HT-29 (cell line): ENCODE results near the gene CEP135. TPM values are rescaled to one million over a fixed set of nuclear protein-coding genes. Genes with fewer than 3 reads are reported as not detected.
"Not testable (repeated sequence)": the region's sequence is repeated elsewhere in the genome, so short reads cannot be mapped to it uniquely, and the experiment has no call there.

Experiments
- DNase-seq: peaks from one replicate; pipeline ENCODE4 v3.0.0-alpha.2; 2015; ENCODE audit warnings: low spot score
- total RNA-seq: library from RNA; depleted of rRNA; stranded (reverse); fragments of >200 nt; shearing (Covaris generic); gene quantifications from 2 replicates; pipeline ENCODE4 v1.2.3, GENCODE V29; 2014; rRNA removed

Gene CEP135
- total RNA-seq, result 4.9 and 5.5 TPM in 2 replicates

- DNase-seq, result peak; percentile 93
Observed at GRCh38 chr4:55948726-55949481, at the start of gene CEP135. Gene CEP135, plus strand, starts transcription at chr4:55948945. Its CDS starts 3,186 bp downstream, at chr4:55952131.

DNA sequence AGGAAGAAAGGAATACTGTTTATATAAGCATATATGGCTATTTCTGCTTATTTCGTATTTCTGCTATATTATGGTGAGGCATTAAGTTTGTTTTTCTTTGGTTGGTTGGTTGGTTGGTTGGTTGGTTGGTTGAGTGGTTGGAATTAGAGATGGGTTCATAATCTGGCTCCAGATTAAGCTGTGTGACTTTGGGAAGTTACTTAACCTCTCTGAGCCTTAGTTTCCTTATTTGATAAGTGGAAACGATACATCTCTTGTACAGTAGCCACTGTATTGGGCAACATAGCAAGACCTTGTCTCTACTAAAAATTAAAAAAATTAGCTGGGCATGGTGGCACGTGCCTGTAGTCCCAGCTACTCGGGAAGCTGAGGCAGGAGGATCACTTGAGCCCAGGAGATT lies 46.1 kb upstream of the CEP135 start:
- DNase-seq, result no peak

DNA sequence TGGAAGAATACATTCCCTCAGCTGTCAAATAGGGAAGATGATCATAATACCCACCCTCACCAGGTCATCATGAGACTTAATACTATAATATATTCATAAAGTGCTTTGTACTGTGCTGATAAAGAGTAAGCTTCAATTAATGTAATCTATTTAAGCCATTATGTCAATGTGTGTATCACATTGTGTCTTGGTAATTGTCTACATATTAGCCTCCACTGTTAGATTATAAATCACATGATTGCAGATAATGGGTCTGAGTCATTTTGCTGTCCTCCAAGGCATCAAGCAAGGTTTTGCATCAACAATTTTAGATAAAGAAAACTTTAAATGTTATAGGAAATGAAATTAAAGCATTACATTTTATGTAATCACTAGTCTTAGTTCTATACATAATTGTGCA lies 45.2 kb upstream of the CEP135 start:
- no peak for DNase-seq

GRCh38 chr4:55904576-55904975 lies 44.2 kb upstream of the CEP135 start:
- no peak for DNase-seq

GRCh38 chr4:55906323-55906722 lies 42.4 kb upstream of the CEP135 start:
- DNase-seq, result no peak

- DNase-seq, result no peak
Observed at GRCh38 chr4:55906989-55907388, 41.8 kb upstream of the CEP135 start.

DNA sequence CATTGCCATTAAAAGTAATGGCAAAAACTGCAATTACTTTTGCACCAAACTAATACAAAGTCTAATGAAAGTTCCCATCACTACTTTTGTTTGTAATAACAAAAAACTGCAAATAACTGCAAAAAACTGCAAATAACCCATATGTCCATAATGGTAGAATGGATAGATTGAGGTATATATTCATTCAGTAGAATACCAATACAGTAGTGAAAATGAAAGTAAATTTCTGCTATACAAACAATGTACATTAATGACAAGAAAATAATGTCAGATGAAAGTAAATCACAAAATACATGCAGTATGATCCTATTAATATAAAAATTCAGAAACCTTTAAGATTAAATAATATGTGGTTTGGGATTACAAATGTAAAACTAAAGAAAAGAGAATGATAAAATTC lies 41.3 kb upstream of the CEP135 start:
- no peak for DNase-seq

DNA sequence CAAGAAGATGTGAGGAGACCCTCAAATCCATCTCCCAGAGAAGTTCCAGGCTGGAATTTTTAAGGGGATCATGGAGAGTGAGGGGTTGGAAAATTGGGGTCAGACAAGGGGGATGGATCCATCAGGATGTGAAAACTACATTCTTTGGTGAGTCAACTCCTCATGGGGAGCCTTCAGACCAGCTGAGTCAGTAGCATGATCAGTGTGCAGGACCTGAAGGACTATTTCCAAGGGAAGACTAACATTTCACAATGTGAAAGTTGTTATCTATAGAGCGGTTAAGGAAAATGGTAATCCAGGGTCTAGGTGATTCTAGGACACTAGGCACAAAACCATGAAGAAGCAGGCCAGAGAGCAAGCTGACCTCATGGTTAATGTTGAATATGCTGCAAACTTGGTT lies 38.6 kb upstream of the CEP135 start:
- DNase-seq, result no peak

DNA sequence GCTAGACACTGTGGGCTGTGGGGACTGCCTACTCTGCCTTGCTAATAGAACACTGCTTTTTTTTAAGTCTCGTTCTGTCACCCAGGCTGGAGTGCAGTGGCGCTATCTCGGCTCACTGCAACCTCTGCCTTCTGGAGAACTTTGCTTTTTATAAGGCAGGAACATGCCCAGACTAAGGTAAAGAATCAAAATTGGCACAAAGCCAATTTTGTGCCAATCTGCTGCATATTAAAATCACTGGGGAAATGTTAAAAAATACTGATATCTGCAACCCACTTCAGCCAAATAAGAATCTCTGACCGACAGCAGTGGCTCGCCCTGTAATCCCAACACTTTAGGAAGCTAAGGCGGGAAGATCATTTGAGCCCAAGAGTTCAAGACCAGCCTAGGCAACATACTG lies 36.5 kb upstream of the CEP135 start:
- DNase-seq, result no peak

DNA sequence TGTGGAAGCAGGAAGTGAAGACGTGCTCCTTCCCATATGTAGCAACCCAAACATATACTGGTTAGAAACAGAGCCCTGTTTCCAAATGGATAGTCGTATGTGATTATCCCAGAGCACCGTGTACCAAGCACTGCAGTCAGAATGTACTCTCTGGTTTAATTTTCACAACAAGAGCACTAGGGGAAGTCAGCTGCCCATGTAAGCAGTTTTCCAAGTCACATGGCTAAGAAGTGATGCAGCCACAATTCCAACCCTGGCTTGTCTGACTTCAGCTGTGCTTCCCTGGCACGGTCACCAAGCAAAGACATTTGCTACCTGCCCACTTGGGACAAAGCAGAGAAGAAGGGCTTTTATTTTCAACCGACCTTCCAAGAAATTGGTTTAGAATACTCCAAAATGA lies 28.2 kb upstream of the CEP135 start:
- DNase-seq, result no peak

GRCh38 chr4:55921093-55921492 lies 27.7 kb upstream of the CEP135 start:
- DNase-seq, result no peak

DNA sequence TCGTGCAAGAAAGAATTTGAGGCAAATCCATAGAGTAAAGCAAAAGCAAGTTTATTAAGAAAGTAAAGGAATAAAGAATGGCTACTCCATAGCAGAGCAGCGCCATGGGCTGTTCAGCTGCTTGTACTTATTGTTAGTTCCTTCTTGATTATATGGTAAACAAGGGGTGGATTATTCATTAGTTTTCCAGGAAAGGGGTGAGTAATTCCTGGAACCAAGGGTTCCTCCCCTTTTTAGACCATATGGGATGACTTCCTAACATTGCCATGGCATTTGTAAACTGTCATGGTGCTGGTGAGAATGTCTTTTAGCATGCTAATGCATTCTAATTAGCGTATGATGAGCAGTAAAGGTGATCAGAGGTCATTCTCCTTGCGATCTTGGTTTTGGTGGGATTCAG lies 23.5 kb upstream of the CEP135 start:
- no peak for DNase-seq

DNA sequence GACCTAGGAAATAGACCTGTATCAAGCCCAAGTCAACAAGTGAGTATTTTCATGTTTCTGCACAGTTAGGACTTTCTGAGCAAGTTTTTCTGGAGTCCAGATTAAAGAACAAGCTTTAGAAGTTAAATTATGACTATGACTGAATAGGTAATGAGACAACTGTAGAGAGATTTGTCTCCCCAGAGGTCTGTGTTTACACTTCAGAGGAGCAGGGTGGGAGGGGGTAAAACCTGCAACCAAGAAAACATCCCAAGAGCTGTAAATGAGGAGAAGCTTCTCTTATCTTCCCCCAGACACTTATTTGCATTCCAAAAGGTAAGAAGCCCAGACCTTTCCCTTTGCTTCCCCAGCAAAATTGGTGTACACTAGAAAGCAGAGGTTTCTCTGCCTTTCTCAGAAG lies 22.1 kb upstream of the CEP135 start:
- no peak for DNase-seq

DNA sequence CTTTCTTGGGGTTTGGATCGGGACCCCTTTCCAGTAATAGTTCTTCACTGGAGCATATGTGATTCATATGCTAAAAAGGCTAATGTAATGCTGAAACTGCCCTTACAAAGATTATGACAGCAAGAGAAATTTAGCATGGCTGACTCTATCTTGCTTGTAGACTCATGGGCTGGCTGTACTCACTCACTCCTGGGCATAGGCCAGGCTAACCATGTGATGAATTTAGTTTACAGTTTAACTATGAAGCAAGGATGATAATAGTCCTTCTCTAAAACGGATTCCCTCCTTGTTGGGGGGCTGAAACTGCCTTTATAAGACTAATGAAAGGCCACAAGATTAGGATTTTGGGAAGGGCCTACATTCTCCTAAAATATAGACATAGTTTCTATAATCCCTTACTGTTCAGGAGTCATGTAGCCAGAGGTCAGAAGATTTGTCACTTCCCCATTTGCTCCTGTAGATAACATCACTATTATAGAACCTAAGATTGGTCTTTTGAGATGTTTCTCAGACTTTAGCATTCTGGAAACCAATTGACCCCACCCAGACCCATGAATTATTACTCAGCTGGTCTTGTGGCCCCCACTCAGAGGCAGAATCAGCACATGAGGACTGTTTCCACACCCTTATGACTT lies 20.8 kb upstream of the CEP135 start:
- DNase-seq, result no peak

DNA sequence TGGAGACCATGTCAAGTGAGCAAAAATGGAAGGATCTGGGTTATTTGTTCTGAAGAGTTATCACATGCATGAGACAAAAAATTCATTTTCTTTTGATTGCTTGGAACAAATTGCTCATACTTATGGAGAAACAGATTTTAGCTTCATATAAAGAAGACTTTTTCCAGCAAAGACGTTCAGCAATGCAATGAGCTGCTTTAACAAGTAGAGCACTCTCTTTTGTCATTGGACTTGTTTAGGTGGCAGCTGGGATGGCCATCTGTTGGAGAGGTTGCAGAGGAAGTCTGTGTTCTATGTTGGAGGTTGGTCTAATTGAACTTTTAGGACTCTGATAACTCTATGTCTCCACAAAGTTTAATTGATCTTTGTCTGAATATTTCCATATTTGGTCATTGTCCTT lies 19.9 kb upstream of the CEP135 start:
- no peak for DNase-seq

DNA sequence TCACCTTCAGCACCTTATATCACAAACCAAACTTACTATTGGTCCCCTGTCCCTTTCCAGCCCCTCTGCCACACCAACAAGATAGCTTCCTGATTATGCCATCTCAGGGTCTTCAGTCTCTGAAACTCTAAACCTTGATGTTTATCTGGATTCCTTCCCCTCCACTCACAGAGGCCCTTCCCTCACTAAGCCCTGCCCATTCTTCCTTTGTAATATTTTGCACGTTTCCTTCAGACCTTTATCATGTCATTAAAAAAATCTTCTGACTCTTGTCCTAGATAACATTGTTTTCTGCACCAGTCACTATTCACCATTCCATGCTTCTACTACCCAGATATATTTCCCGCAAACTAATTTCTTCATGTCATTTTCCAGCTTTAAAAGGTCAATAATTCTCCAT lies 17.7 kb upstream of the CEP135 start:
- no peak for DNase-seq

- no peak for DNase-seq
Observed at GRCh38 chr4:55931833-55932232, 16.9 kb upstream of the CEP135 start.

DNA sequence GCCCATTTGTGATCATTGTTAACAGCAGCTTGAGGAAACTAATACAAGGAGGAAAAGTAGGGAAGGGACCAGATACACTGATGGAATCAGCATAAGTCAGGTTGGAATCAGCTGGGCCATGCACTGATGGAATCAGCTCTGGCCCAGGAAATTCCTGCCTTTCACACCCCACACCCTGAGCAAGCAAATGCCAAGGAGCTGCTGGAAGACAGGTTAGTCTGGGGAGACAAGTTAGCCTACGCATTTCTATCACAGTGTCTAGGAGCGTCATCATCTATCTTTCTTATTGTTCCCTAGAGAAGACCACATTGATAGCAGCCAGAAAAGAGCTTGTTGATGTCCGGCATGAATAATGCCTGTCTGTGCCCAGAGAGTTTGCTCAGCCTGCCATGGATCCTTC lies 16.2 kb upstream of the CEP135 start:
- no peak for DNase-seq

GRCh38 chr4:55933611-55934010 lies 15.1 kb upstream of the CEP135 start:
- DNase-seq, result no peak

GRCh38 chr4:55935907-55936306 lies 12.8 kb upstream of the CEP135 start:
- DNase-seq, result not testable (repeated sequence)

GRCh38 chr4:55938481-55938880 lies 10.3 kb upstream of the CEP135 start:
- DNase-seq, result no peak

DNA sequence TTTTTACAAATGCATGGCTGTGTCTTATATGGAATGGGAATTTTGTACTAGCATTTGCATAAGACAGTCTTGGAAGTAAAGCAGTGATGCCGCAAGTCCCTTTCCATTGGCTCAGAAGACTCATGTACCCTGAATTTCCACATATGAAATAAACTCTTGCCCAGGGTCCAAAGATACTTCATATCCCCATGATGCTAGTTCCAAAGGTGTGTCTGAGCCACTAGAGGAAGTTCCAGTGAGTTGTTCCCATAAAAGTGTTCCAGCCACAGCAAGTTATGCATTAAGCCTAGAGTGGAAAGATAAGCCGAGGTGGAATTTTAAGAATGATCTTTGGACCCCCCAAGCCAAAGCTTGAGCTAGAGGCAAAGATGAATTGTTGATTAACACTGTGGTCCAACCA lies 9.3 kb upstream of the CEP135 start:
- DNase-seq, result no peak

- no peak for DNase-seq
Observed at GRCh38 chr4:55941881-55942396, 6.8 kb upstream of the CEP135 start.
